Loucy (cell line): ENCODE measurements around the gene LANCL2.

Experiments
- H2AFZ ChIP-seq: fragments of 200-600 bp; sonication (generic); 2 replicates; pipeline ENCODE4 v1.6.0; 2016; ENCODE audit warnings: antibody characterized with exemption, mild to moderate bottlenecking, low read length, moderate library complexity
- H3F3A ChIP-seq: fragments of 200-600 bp; 2 replicates; pipeline ENCODE4 v1.6.0; 2016; ENCODE audit warnings: antibody characterized with exemption, low read depth, mild to moderate bottlenecking
- H3K27me3 ChIP-seq: fragments of 200-600 bp; sonication (generic); 2 replicates; pipeline ENCODE4 v1.6.1; 2014; ENCODE audit warnings: low read length, mild to moderate bottlenecking; ENCODE audit not compliant: insufficient read depth, poor library complexity, severe bottlenecking
- H3K36me3 ChIP-seq: fragments of 200-600 bp; sonication (generic); 2 replicates; pipeline ENCODE4 v1.6.1; 2016; ENCODE audit warnings: low read length; ENCODE audit not compliant: insufficient read depth
- H3K4me1 ChIP-seq: fragments of 200-600 bp; sonication (generic); 2 replicates; pipeline ENCODE4 v1.5.1; 2014; ENCODE audit warnings: low read length, mild to moderate bottlenecking; ENCODE audit not compliant: insufficient read depth, poor library complexity, severe bottlenecking
- H3K4me2 ChIP-seq: fragments of 200-600 bp; sonication (generic); 2 replicates; pipeline ENCODE4 v1.6.0; 2014; ENCODE audit warnings: antibody characterized with exemption, low read length, low read depth, mild to moderate bottlenecking; ENCODE audit not compliant: poor library complexity, severe bottlenecking
- H3K4me3 ChIP-seq: fragments of 200-600 bp; sonication (generic); 2 replicates; pipeline ENCODE4 v1.5.1; 2014; ENCODE audit warnings: low read length, mild to moderate bottlenecking, mixed read lengths; ENCODE audit not compliant: poor library complexity, severe bottlenecking
- H3K79me2 ChIP-seq: fragments of 200-600 bp; sonication (generic); 2 replicates; pipeline ENCODE4 v1.6.1; 2014; ENCODE audit warnings: low read length; ENCODE audit not compliant: insufficient read depth
- H3K9ac ChIP-seq: fragments of 200-600 bp; sonication (generic); 2 replicates; pipeline ENCODE4 v1.6.0; 2014; ENCODE audit warnings: mild to moderate bottlenecking, low read depth, low read length, moderate library complexity; ENCODE audit not compliant: poor library complexity, severe bottlenecking
- H3K9me2 ChIP-seq: fragments of 200-600 bp; sonication (generic); replicated peaks from 2 replicates; pipeline ENCODE4 v1.6.1; 2016; ENCODE audit warnings: low read depth, low read length, mixed read lengths
- H3K9me3 ChIP-seq: fragments of 200-600 bp; sonication (generic); 2 replicates; pipeline ENCODE4 v1.6.1; 2014; ENCODE audit warnings: mild to moderate bottlenecking, antibody characterized with exemption, low read length, low read depth; ENCODE audit not compliant: insufficient read depth
- H4K20me1 ChIP-seq: fragments of 200-600 bp; sonication (generic); 2 replicates; pipeline ENCODE4 v1.6.0; 2014; ENCODE audit warnings: antibody characterized with exemption, low read length, mild to moderate bottlenecking; ENCODE audit not compliant: insufficient read depth, poor library complexity, severe bottlenecking
- EZH2phosphoT487 ChIP-seq: fragments of 200-600 bp; IDR thresholded peaks from 2 replicates; pipeline ENCODE4 v1.6.1; 2018; ENCODE audit warnings: antibody characterized with exemption, mild to moderate bottlenecking, moderate library complexity, borderline replicate concordance
- TF ChIP-seq, protein P1 (sequence below): fragments of 200-600 bp; sonication (generic); conservative IDR thresholded peaks from 2 replicates; pipeline ENCODE4 v1.5.1; 2014; ENCODE audit warnings: mild to moderate bottlenecking, antibody characterized with exemption, low read length

LANCL2 gene

DNA sequence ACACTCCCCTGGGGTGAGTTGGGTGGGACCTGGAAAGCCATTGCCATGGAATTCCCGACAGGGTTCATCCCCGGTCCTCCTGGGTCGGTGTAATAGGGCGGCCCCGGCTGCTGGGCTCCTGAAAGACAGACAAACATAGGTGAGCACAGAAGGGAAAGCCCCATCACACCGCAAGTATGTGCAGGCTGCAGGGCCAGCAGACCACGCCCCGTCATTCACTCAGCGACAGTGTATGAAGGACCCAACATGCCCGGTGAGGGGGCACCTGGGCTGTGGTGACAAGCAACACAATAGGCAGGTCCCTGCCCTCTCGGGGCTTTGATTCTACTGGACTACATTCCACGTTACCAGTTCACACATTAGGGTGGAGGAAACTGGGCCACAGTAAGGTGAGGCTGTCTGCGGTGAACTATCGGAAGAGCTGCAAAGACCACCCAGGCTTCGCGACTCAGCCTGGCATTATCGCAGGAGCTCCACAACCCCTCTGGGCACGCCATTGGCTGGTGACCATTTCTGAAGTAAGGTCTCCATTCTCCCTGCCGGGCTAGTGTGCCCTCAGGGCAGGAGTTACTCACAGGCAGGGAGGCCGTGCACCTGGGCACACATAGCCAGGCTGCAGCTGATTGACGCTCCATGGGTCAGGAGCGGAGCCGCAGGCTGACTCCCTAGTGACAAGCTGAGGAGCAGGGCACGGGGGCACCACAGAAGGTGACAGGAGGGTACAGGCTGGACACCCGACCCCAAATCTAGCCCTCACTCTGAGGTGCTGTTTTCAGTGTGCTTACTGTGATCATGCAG lies 108.0 kb downstream of the LANCL2 start:
- Histone ChIP-seq H3K9me2 (no peaks in the 10 kb centered on the region), H3K79me2 (no peaks in the 10 kb centered on the region), H3K36me3 (peaks cover 26% of the 10 kb centered on the region; the same call in 1 of the 2 replicates), H3K4me1 (no peaks in the 10 kb centered on the region), H3K9me3 (no peaks in the 10 kb centered on the region), H3K4me3 (no peak overlapping the region), H3K9ac (no peak overlapping the region), H3K4me2 (no peak overlapping the region), H2AFZ (no peak overlapping the region), H3K27me3 (no peaks in the 10 kb centered on the region), H4K20me1 (no peaks in the 10 kb centered on the region), H3F3A (no peaks in the 10 kb centered on the region)
- TF ChIP-seq EZH2phosphoT487, result no peak
- TF ChIP-seq, protein P1, sequence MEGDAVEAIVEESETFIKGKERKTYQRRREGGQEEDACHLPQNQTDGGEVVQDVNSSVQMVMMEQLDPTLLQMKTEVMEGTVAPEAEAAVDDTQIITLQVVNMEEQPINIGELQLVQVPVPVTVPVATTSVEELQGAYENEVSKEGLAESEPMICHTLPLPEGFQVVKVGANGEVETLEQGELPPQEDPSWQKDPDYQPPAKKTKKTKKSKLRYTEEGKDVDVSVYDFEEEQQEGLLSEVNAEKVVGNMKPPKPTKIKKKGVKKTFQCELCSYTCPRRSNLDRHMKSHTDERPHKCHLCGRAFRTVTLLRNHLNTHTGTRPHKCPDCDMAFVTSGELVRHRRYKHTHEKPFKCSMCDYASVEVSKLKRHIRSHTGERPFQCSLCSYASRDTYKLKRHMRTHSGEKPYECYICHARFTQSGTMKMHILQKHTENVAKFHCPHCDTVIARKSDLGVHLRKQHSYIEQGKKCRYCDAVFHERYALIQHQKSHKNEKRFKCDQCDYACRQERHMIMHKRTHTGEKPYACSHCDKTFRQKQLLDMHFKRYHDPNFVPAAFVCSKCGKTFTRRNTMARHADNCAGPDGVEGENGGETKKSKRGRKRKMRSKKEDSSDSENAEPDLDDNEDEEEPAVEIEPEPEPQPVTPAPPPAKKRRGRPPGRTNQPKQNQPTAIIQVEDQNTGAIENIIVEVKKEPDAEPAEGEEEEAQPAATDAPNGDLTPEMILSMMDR, result no peak

DNA sequence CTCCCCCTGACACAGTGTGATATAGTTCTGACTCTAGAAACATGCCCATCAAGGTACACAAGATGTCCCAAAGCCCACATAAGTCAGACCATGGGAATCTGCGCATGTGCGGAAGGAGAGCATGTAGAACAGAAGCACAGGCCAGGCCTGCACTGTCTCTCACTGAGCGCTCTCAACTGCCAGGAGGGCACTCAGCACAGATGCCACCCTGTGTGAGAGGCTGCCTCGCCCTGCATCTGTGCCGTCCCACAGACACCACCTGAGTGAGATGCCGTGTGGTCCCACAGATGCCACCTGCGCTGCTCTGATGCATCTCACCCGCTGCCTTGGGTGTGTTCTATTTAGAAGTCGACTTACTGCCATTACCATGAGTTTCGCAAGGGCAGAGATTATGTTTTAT lies 108.8 kb downstream of the LANCL2 start:
- H3K79me2 ChIP-seq, result no peaks in the 10 kb centered on the region
- H3K27me3 ChIP-seq, result no peaks in the 10 kb centered on the region
- TF ChIP-seq, protein P1, result no peak
- TF ChIP-seq EZH2phosphoT487, result no peak
- H3K4me2 ChIP-seq, result no peak overlapping the region
- peaks cover 26% of the 10 kb centered on the region; the same call in 1 of the 2 replicates for H3K36me3 ChIP-seq
- H3K9me3 ChIP-seq, result no peaks in the 10 kb centered on the region
- H3K9me2 ChIP-seq, result no peaks in the 10 kb centered on the region
- no peak overlapping the region for H3K4me3 ChIP-seq
- H2AFZ ChIP-seq, result no peak overlapping the region
- H3K9ac ChIP-seq, result no peak overlapping the region
- H4K20me1 ChIP-seq, result no peaks in the 10 kb centered on the region
- H3K4me1 ChIP-seq, result no peaks in the 10 kb centered on the region
- no peaks in the 10 kb centered on the region for H3F3A ChIP-seq

DNA sequence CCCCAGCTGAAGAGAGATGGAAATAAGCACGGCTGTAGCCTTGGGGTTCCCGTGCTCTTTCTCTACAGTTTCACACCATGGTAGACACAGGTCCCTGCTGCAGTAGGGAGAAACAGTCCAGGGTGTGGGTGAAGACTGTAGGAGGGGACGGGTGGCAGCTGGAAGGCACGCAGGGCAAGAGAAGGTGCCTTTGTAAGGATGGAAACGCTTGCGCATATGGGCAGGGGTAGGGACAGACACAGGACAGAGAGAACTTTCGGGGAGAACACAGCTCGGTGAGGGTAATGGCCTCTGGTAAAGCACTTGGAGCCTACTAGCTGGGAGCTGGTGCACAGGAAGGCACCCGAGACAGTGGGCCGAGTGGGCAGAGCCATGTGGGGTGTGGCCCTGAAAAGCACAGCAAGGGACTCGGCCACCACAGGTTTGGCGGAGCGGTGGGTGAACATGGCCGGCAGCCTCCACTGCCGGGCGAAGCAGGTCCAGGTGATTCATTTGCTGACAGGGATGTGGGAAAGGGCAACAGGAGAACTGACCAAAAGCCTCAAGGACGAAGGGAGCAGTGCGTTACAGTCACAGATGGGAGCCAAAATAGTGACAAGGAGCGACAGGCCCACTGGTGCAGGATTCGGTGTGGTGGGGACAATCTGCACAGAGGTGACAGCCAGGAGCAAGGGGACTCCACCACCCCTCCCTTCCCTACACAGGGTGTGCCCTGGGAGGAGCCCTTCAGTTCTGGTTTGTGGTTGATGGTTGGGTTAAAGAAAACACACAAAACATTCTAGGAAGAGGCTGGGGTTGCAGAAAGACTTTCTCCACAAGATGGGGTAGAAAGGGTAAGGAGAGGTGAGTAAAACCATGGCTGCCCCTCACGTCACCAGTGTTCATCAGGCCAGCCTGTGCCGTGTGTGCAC lies 110.1 kb downstream of the LANCL2 start:
- Histone ChIP-seq H3K27me3 (no peaks in the 10 kb centered on the region), H3K79me2 (no peaks in the 10 kb centered on the region)
- TF ChIP-seq, protein P1, result no peak
- no peak for TF ChIP-seq EZH2phosphoT487

More for the DNA sequence above, 110.1 kb downstream of the LANCL2 start:
- H3K9me3 ChIP-seq, result no peaks in the 10 kb centered on the region
- H3K4me2 ChIP-seq, result no peak overlapping the region
- H2AFZ ChIP-seq, result no peak overlapping the region
- H3K4me1 ChIP-seq, result no peaks in the 10 kb centered on the region
- no peaks in the 10 kb centered on the region for H3F3A ChIP-seq
- H3K9me2 ChIP-seq, result no peaks in the 10 kb centered on the region
- H3K4me3 ChIP-seq, result no peak overlapping the region
- H4K20me1 ChIP-seq, result no peaks in the 10 kb centered on the region
- H3K9ac ChIP-seq, result no peak overlapping the region
- H3K36me3 ChIP-seq, result peaks cover 26% of the 10 kb centered on the region; the same call in 1 of the 2 replicates
